GM12878 (cell line): Measurements from ENCODE around the gene ELAVL4. TPM values are rescaled to one million over a fixed set of nuclear protein-coding genes. Genes with fewer than 3 reads are reported as not detected.

Source experiments
- ATAC-seq: fragments of 200-7000 bp; cut with Tn5 transposase; 3 replicates; pipeline ENCODE4 v1.9.1; 2020; ENCODE audit warnings: mild to moderate bottlenecking, moderate library complexity
- BruUV-seq: library from RNA; stranded (reverse); fragments of 400-500 nt; replicated peaks from 2 replicates; lab custom pipeline; 2021; lab: Mats Ljungman, UMichigan
- CTCF ChIA-PET: fragments of 300-600 bp; sonication (Branson Sonifier 250); formaldehyde crosslinking; extraction: SDS; loops from one replicate; lab custom pipeline; 2021; ENCODE audit warnings: inconsistent platforms; lab: Yijun Ruan, JAX
- POLR2A ChIA-PET: fragments of 350-600 bp; formaldehyde crosslinking; extraction: SDS; loops from one replicate; lab custom pipeline; 2021; ENCODE audit warnings: inconsistent platforms; lab: Charles Lee
- RAD21 ChIA-PET: fragments of 300-600 bp; sonication (Branson Sonifier 250); formaldehyde crosslinking; loops from one replicate; lab custom pipeline; 2023; ENCODE audit warnings: antibody characterized with exemption; ENCODE audit not compliant: unreplicated experiment; lab: Charles Lee
- SMC1A ChIA-PET: fragments of 300-600 bp; sonication (Branson Sonifier 250); formaldehyde crosslinking; loops from one replicate; lab custom pipeline; 2023; ENCODE audit not compliant: unreplicated experiment, uncharacterized antibody; lab: Charles Lee
- DNase-seq: peaks from one replicate; pipeline ENCODE4 v3.0.0-alpha.2; 2011; ENCODE audit warnings: low read depth, low spot score
- FAIRE-seq: peaks from 3 replicates; lab custom pipeline; 2011; peaks lifted over from hg19 to GRCh38; lab: Jason Lieb, UNC
- H2AFZ ChIP-seq: 2 replicates; pipeline ENCODE4 v1.6.0; 2011; ENCODE audit warnings: low read depth, low read length, control low read depth; ENCODE audit not compliant: control insufficient read depth
- H3K27ac ChIP-seq: 2 replicates; pipeline ENCODE4 v1.5.1; 2011; ENCODE audit warnings: control low read depth; ENCODE audit not compliant: control insufficient read depth, insufficient read depth
- H3K27me3 ChIP-seq, 2 experiments: replicated peaks in 1 of 2; 2 replicates each; pipeline versions ENCODE4 v1.6.0 to v1.6.1; 2011; ENCODE audit warnings: low read length in 1 of 2; ENCODE audit not compliant: control insufficient read depth in 2 of 2, insufficient read depth in 2 of 2
- H3K36me3 ChIP-seq, 2 experiments: 2 replicates each; pipeline ENCODE4 v1.5.1; 2011; ENCODE audit warnings: low read length in 1 of 2; ENCODE audit not compliant: control insufficient read depth in 2 of 2, insufficient read depth in 2 of 2
- H3K4me1 ChIP-seq: 2 replicates; pipeline ENCODE4 v1.6.1; 2011; ENCODE audit warnings: mild to moderate bottlenecking, low read length, moderate library complexity, mixed read lengths; ENCODE audit not compliant: control insufficient read depth, insufficient read depth
- H3K4me2 ChIP-seq: 2 replicates; pipeline ENCODE4 v1.6.0; 2011; ENCODE audit warnings: control low read depth; ENCODE audit not compliant: control insufficient read depth, insufficient read depth
- H3K4me3 ChIP-seq: fragments of 200-600 bp; sonication (generic); 2 replicates; pipeline ENCODE4 v1.5.1; 2016
- H3K79me2 ChIP-seq: 2 replicates; pipeline ENCODE4 v1.6.0; 2011; ENCODE audit warnings: low read length; ENCODE audit not compliant: control insufficient read depth, insufficient read depth
- H3K9ac ChIP-seq: 2 replicates; pipeline ENCODE4 v1.8.0; 2011; ENCODE audit warnings: low read length, control low read depth, mixed read lengths; ENCODE audit not compliant: control insufficient read depth, insufficient read depth
- H3K9me3 ChIP-seq: replicated peaks from 3 replicates; pipeline ENCODE4 v1.5.1; 2011; ENCODE audit warnings: mild to moderate bottlenecking, low read length; ENCODE audit not compliant: control insufficient read depth, insufficient read depth
- H4K20me1 ChIP-seq: 2 replicates; pipeline ENCODE4 v1.6.0; 2011; ENCODE audit not compliant: control insufficient read depth, insufficient read depth
- BACH1 ChIP-seq: fragments of 450-650 bp; IDR thresholded peaks from 2 replicates; pipeline ENCODE4 v1.6.1; 2017; ENCODE audit warnings: mild to moderate bottlenecking, borderline replicate concordance
- CEBPB ChIP-seq, 2 experiments: fragments of 150-350 bp in 1 of 2; IDR thresholded peaks; 2 replicates each; pipeline ENCODE4 v1.6.1; 2012 to 2014; ENCODE audit warnings: low read depth in 2 of 2, low read length in 2 of 2, borderline replicate concordance in 1 of 2, inconsistent platforms in 1 of 2
- DPF2 ChIP-seq: fragments of 450-650 bp; IDR thresholded peaks from 2 replicates; pipeline ENCODE4 v1.6.1; 2017; ENCODE audit warnings: mild to moderate bottlenecking
- ESRRA ChIP-seq: IDR thresholded peaks from 2 replicates; pipeline ENCODE4 v1.6.1; 2012; ENCODE audit warnings: mild to moderate bottlenecking, low read length, improper control_type of control experiment
- GABPA ChIP-seq: IDR thresholded peaks from 2 replicates; pipeline ENCODE4 v1.6.1; 2014; ENCODE audit warnings: antibody characterized with exemption, low read depth, mild to moderate bottlenecking, inconsistent platforms
- IKZF2 ChIP-seq, 2 experiments: fragments of 450-650 bp; IDR thresholded peaks; 2 replicates each; pipeline ENCODE4 v1.6.1; 2017; ENCODE audit warnings: mild to moderate bottlenecking in 2 of 2, moderate library complexity in 2 of 2
- NFIC ChIP-seq: IDR thresholded peaks from 2 replicates; pipeline ENCODE4 v1.6.1; 2012; ENCODE audit warnings: low read depth, mild to moderate bottlenecking, inconsistent platforms, low read length, moderate library complexity
- TAF1 ChIP-seq: IDR thresholded peaks from 2 replicates; pipeline ENCODE4 v1.6.1; 2011; ENCODE audit warnings: mild to moderate bottlenecking, low read depth, low read length, borderline replicate concordance
- ZNF217 ChIP-seq: fragments of 450-650 bp; IDR thresholded peaks from 2 replicates; pipeline ENCODE4 v1.6.1; 2017; ENCODE audit warnings: antibody characterized with exemption, mild to moderate bottlenecking
- WGBS: methylation state at CpG from one replicate; pipeline ENCODE4 v1.1.6; 2016; ENCODE audit warnings: low lambda C conversion rate; ENCODE audit not compliant: insufficient replicate concordance, insufficient coverage; ENCODE audit errors: missing lambda C conversion rate; 5-methylcytosine and 5-hydroxymethylcytosine counted together
- in situ Hi-C: fragments of 300-500 bp; cut with MboI; formaldehyde crosslinking; loops from 9 replicates; pipeline ENCODE4 v1.14.3; 2018; ENCODE audit warnings: mixed read lengths
- intact Hi-C: fragments of 100-400 bp; cut with micrococcal nuclease; formaldehyde crosslinking; loops from one replicate; pipeline ENCODE4 v1.14.2; 2022; ENCODE audit not compliant: unreplicated experiment
- polyA plus RNA-seq, 11 experiments: library from polyadenylated mRNA; depleted of rRNA in 4 of 11; unstranded in 6 of 11; stranded (reverse) in 5 of 11; fragments of >200 nt; fragmentation: Nextera tagmentation in 4 of 11; fragmentation: Illumina TruSeq in 1 of 11; extraction: Ambion mirVana in 4 of 11; extraction: Trizol in 1 of 11; gene quantifications; 1 replicate in 1 of 11; 2 replicates in 10 of 11; pipeline versions ENCODE4 v1.2.1 to v1.2.3, GENCODE V29; 2011 to 2016; ENCODE audit warnings: inconsistent platforms in 2 of 11, missing spikeins in 2 of 11, low read depth in 1 of 11
- total RNA-seq, 4 experiments: library from RNA; depleted of rRNA in 3 of 4; stranded (reverse); fragments of >200 nt in 3 of 4; fragmentation: Illumina TruSeq in 1 of 4; extraction: Trizol in 1 of 4; gene quantifications; 2 replicates each; pipeline versions ENCODE4 v1.2.1 to v1.2.3, GENCODE V29; 2013 to 2021
- TF ChIP-seq, protein P1 (sequence below): IDR thresholded peaks from 2 replicates; pipeline ENCODE4 v1.6.1; 2011; ENCODE audit warnings: low read depth, low read length, improper control_type of control experiment, borderline replicate concordance
- TF ChIP-seq, protein P2 (sequence below): fragments of 450-650 bp; IDR thresholded peaks from 2 replicates; pipeline ENCODE4 v1.6.1; 2017; ENCODE audit warnings: borderline replicate concordance
- TF ChIP-seq, protein P3 (sequence below): IDR thresholded peaks from 2 replicates; pipeline ENCODE4 v1.6.1; 2012; ENCODE audit warnings: low read depth, low read length, improper control_type of control experiment
- TF ChIP-seq, protein P4 (sequence below): fragments of 450-650 bp; IDR thresholded peaks from 2 replicates; pipeline ENCODE4 v1.6.1; 2017; ENCODE audit warnings: mild to moderate bottlenecking

Gene ELAVL4
- total and polyA plus RNA-seq, 10 of the 15 experiments (the other 5 are each of a cell fraction or from before 2014, with no cell fraction given) = 0.10 to 0.53 (median 0.17) TPM; not detected in 6

DNA sequence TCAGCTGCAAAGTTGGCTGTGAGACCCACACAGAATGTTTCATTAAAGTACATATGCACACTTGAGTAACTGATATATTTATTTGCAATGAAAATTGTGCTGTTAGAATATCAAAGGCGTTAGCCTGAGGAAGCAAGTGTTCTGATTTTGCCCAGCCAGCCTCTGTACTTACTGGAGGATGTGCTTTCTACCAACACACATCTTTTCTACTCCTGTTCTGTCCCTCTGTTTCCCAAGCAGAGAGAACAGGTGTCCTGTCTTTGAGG lies 31.4 kb downstream of the ELAVL4 start:
- RAD21 ChIA-PET = no interaction called here
- Histone ChIP-seq H3K9me3 (no peaks in the 10 kb centered on the region), H3K9ac (no peak overlapping the region), H3K27me3 (no peaks in the 10 kb centered on the region), H3K79me2 (no peaks in the 10 kb centered on the region), H3K4me2 (no peak overlapping the region), H2AFZ (no peak overlapping the region), H4K20me1 (no peaks in the 10 kb centered on the region), H3K4me1 (no peaks in the 10 kb centered on the region), H3K27ac (no peak overlapping the region), H3K4me3 (no peak overlapping the region), H3K36me3 (no peaks in the 10 kb centered on the region)
- intact Hi-C loops = no loop called here
- WGBS = 0% methylated on average over 1 of the region's 1 CpG
- DNase-seq = no peak
- FAIRE-seq = no peak
- TF ChIP-seq, protein P1, sequence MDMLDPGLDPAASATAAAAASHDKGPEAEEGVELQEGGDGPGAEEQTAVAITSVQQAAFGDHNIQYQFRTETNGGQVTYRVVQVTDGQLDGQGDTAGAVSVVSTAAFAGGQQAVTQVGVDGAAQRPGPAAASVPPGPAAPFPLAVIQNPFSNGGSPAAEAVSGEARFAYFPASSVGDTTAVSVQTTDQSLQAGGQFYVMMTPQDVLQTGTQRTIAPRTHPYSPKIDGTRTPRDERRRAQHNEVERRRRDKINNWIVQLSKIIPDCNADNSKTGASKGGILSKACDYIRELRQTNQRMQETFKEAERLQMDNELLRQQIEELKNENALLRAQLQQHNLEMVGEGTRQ = no peak
- TF ChIP-seq, protein P2, sequence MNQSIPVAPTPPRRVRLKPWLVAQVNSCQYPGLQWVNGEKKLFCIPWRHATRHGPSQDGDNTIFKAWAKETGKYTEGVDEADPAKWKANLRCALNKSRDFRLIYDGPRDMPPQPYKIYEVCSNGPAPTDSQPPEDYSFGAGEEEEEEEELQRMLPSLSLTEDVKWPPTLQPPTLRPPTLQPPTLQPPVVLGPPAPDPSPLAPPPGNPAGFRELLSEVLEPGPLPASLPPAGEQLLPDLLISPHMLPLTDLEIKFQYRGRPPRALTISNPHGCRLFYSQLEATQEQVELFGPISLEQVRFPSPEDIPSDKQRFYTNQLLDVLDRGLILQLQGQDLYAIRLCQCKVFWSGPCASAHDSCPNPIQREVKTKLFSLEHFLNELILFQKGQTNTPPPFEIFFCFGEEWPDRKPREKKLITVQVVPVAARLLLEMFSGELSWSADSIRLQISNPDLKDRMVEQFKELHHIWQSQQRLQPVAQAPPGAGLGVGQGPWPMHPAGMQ = no peak
- no peak for TF ChIP-seq GABPA
- POLR2A ChIA-PET = no interaction called here
- SMC1A ChIA-PET = no interaction called here
- BruUV-seq = no TSS peak
- in situ Hi-C loops = no loop called here
- CTCF ChIA-PET = no interaction called here
- ATAC-seq = no peak

DNA sequence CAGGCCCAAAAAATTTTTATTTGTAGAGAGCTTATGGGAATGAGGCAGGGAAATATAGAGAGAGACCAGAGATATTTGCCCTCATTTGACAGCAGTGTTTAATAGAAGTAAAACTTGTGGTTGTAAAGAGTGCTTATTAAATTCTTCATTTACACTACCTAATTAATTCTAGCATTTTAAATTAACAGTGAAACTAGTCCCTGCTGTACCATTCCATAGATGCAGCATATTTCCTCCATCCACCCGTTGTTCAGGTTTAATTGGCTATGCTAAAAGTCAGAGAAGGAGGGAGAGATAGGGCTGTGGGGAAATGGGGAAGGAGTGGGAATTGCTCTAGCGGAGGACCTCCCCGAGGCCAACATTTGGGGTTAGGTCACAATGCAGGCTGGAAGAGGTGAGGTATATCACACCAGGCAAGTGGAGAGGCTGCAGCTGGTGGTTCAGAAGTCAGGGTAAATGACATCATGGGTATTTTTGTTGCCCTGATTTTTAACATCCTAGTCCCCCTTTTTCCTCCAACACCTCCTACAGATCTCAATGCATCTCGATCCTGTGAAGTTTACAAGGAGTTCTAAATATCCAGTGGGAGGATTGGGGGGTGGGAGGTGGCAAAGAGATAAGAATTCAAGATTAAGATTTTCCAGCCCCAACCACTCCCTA lies 38.6 kb downstream of the ELAVL4 start:
- Histone ChIP-seq H3K4me3 (no peak overlapping the region), H3K36me3 (no peaks in the 10 kb centered on the region), H3K4me2 (no peak overlapping the region), H3K79me2 (no peaks in the 10 kb centered on the region), H3K9ac (no peak overlapping the region), H4K20me1 (no peaks in the 10 kb centered on the region), H3K27ac (no peak overlapping the region), H3K9me3 (no peaks in the 10 kb centered on the region), H3K4me1 (no peaks in the 10 kb centered on the region), H3K27me3 (no peaks in the 10 kb centered on the region), H2AFZ (no peak overlapping the region)
- intact Hi-C loops = no loop called here
- ChIA-PET POLR2A (no interaction called here), CTCF (interaction anchor here (0.5 kb wide), 1 partner anchor 27 kb away, joined by 4 read pairs; no protein-coding TSS in a partner anchor), SMC1A (interaction anchor here (0.7 kb wide), 1 partner anchor 15 kb away, joined by 3 read pairs; no protein-coding TSS in a partner anchor), RAD21 (no interaction called here)
- FAIRE-seq (no peak), ATAC-seq (no peak), DNase-seq (no peak)
- no TSS peak for BruUV-seq
- WGBS = 38% methylated on average over 4 of the region's 4 CpGs
- in situ Hi-C loops = no loop called here
- TF ChIP-seq BACH1 (no peak), IKZF2 (IDR thresholded peaks at IDR 0.05) (no peak), ZNF217 (no peak), NFIC (no peak), CEBPB (IDR thresholded peaks at IDR 0.05; ENCODE audit: borderline replicate concordance in 1 of 2, low read depth in 2 of 2, low read length in 2 of 2) (no peak), TAF1 (no peak), ESRRA (no peak), DPF2 (no peak)
- TF ChIP-seq, protein P3, sequence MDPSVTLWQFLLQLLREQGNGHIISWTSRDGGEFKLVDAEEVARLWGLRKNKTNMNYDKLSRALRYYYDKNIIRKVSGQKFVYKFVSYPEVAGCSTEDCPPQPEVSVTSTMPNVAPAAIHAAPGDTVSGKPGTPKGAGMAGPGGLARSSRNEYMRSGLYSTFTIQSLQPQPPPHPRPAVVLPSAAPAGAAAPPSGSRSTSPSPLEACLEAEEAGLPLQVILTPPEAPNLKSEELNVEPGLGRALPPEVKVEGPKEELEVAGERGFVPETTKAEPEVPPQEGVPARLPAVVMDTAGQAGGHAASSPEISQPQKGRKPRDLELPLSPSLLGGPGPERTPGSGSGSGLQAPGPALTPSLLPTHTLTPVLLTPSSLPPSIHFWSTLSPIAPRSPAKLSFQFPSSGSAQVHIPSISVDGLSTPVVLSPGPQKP = no peak
- TF ChIP-seq, protein P4, sequence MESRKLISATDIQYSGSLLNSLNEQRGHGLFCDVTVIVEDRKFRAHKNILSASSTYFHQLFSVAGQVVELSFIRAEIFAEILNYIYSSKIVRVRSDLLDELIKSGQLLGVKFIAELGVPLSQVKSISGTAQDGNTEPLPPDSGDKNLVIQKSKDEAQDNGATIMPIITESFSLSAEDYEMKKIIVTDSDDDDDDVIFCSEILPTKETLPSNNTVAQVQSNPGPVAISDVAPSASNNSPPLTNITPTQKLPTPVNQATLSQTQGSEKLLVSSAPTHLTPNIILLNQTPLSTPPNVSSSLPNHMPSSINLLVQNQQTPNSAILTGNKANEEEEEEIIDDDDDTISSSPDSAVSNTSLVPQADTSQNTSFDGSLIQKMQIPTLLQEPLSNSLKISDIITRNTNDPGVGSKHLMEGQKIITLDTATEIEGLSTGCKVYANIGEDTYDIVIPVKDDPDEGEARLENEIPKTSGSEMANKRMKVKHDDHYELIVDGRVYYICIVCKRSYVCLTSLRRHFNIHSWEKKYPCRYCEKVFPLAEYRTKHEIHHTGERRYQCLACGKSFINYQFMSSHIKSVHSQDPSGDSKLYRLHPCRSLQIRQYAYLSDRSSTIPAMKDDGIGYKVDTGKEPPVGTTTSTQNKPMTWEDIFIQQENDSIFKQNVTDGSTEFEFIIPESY = no peak
